ENCODE data around the gene DNAJB2.
"Not testable (repeated sequence)": the region's sequence is repeated elsewhere in the genome, so short reads cannot be mapped to it uniquely, and the experiment has no call there.

DNAJB2 gene

GRCh38 chr2:219285373-219285735, 6.2 kb downstream of the DNAJB2 start:
- no peak for DNase-seq (ENCODE audit: low spot score)

- peak; percentile 83 for DNase-seq (ENCODE audit: low spot score)
These were observed 6.8 kb downstream of the DNAJB2 start for GRCh38 chr2:219285894-219286425.

GRCh38 chr2:219286436-219287115, 7.4 kb downstream of the DNAJB2 start:
- DNase-seq (ENCODE audit: low spot score): no peak

GRCh38 chr2:219287116-219287440, 7.9 kb downstream of the DNAJB2 start:
- not testable (repeated sequence) for DNase-seq (ENCODE audit: low spot score)

GRCh38 chr2:219287580-219288265, 8.6 kb downstream of the DNAJB2 start:
- no peak for DNase-seq (ENCODE audit: low spot score)

GRCh38 chr2:219289195-219289536, 10.0 kb downstream of the DNAJB2 start:
- DNase-seq (ENCODE audit: low spot score): no peak

- no peak for DNase-seq (ENCODE audit: low spot score)
These were observed 10.6 kb downstream of the DNAJB2 start for GRCh38 chr2:219289537-219290361.

- DNase-seq (ENCODE audit: low spot score): no peak
These were observed 11.4 kb downstream of the DNAJB2 start for GRCh38 chr2:219290381-219291171.

GRCh38 chr2:219291394-219291793, 12.2 kb downstream of the DNAJB2 start:
- DNase-seq (ENCODE audit: low spot score): no peak

- DNase-seq (ENCODE audit: low spot score): no peak
These were observed 12.8 kb downstream of the DNAJB2 start for GRCh38 chr2:219291910-219292490.

- DNase-seq (ENCODE audit: low spot score): no peak
These were observed 13.4 kb downstream of the DNAJB2 start for GRCh38 chr2:219292616-219293015.

- no peak for DNase-seq (ENCODE audit: low spot score)
These were observed 14.6 kb downstream of the DNAJB2 start for GRCh38 chr2:219293736-219294231.

GRCh38 chr2:219294356-219295351, 15.5 kb downstream of the DNAJB2 start:
- peak; percentile 92 for DNase-seq (ENCODE audit: low spot score)

- peak; percentile 43 for DNase-seq (ENCODE audit: low spot score)
These were observed 17.0 kb downstream of the DNAJB2 start for GRCh38 chr2:219296142-219296541.

- DNase-seq (ENCODE audit: low spot score): peak; percentile 31
These were observed 17.6 kb downstream of the DNAJB2 start for GRCh38 chr2:219296631-219297391.

GRCh38 chr2:219297766-219298456, 18.7 kb downstream of the DNAJB2 start:
- DNase-seq (ENCODE audit: low spot score): no peak

GRCh38 chr2:219298759-219299371, 19.7 kb downstream of the DNAJB2 start:
- peak; percentile 91 for DNase-seq (ENCODE audit: low spot score)

- no peak for DNase-seq (ENCODE audit: low spot score)
These were observed 20.2 kb downstream of the DNAJB2 start for GRCh38 chr2:219299372-219299760.
